ENCODE data around the gene HMGB3.

GRCh38 chrX:150959557-150959956 is 23.6 kb upstream of the HMGB3 start:
- TF ChIP-seq CHD2 (IDR thresholded peaks at IDR 0.05; ENCODE audit: low read length, partially characterized antibody) (no peak), EP300 (IDR thresholded peaks at IDR 0.05) (no peak), MAZ (IDR thresholded peaks at IDR 0.05; ENCODE audit: borderline replicate concordance, low read depth, low read length) (no peak), CTCF (IDR thresholded peaks at IDR 0.05) (no peak), PHF8 (IDR thresholded peaks at IDR 0.05; ENCODE audit: borderline replicate concordance, low read depth) (no peak), CEBPB (IDR thresholded peaks at IDR 0.05) (no peak), POLR2A (IDR thresholded peaks at IDR 0.05; ENCODE audit: low read length) (no peak), EHMT2 (IDR thresholded peaks at IDR 0.05; ENCODE audit: low read depth) (no peak), ZNF302 (CRISPR knock-in tag; IDR thresholded peaks at IDR 0.05) (no peak), SMC3 (IDR thresholded peaks at IDR 0.05) (no peak)
- TF ChIP-seq, protein P1, sequence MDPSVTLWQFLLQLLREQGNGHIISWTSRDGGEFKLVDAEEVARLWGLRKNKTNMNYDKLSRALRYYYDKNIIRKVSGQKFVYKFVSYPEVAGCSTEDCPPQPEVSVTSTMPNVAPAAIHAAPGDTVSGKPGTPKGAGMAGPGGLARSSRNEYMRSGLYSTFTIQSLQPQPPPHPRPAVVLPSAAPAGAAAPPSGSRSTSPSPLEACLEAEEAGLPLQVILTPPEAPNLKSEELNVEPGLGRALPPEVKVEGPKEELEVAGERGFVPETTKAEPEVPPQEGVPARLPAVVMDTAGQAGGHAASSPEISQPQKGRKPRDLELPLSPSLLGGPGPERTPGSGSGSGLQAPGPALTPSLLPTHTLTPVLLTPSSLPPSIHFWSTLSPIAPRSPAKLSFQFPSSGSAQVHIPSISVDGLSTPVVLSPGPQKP (IDR thresholded peaks at IDR 0.05; ENCODE audit: low read depth, low read length) = no peak
